Stimulated activated CD4-positive, alpha-beta T cell treated with anti-CD3 and anti-CD28 coated beads, Interleukin-4, amount 100 ng/mL, for 4 hours (primary cell): ENCODE measurements around the gene LAT.
"Not testable (repeated sequence)": the region's sequence is repeated elsewhere in the genome, so short reads cannot be mapped to it uniquely, and the experiment has no call there.

Experiments used
- DNase-seq, 2 experiments: peaks; one replicate each; pipeline ENCODE4 v3.0.0-alpha.2; 2020

The LAT gene, protein sequence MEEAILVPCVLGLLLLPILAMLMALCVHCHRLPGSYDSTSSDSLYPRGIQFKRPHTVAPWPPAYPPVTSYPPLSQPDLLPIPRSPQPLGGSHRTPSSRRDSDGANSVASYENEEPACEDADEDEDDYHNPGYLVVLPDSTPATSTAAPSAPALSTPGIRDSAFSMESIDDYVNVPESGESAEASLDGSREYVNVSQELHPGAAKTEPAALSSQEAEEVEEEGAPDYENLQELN

DNA sequence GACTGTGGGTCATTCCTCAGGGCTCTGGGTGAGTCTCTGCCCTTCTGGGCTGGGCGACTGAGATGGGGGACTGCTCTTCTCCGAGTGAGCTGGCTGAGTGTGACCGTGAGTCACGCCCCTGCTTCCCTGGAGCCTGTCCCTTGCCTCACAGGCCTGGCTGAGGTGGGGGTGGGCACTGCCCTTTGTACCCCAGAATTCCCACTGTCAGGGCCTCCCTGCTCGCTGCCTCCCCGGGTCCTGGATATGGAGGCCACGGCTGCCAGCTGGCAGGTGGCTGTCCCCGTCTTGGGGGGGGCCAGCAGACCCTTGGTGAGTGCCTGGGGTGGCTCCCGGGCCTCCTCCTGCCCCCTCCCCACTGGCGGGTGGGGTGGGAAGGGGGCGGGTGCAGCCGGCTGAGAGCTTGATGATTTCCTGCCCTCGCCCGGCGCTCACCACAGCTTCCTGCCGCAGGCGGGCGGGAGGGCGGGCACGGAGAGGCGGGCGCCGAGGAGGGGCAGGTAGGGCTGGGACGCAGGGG is at the start of gene LAT:
Gene LAT (plus strand): TSS at position 434 of the 517 bp plus-strand sequence. CDS start 366 bp downstream, outside the sequence.
- peak; percentile 75 to 81 for DNase-seq

DNA sequence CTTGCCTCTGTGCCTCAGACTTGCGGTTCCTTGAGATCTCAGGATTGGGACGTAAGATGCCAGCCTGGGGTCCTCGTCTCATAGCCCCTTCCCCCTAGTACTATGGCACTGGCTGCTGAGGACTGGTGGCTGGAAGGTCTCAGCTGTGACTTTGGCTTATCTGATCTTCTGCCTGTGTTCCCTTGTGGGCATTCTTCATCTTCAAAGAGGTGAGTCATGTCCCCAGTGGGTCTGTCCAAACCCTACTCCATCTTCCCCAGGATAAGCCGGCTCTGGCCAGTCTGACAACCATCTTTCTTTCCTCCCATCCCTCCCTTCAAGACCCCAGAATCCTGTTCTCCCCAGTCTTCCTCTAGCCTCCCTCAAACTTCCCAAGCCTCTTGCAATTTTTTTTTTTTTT is 49.5 kb upstream of the LAT start:
- DNase-seq, result no peak

DNA sequence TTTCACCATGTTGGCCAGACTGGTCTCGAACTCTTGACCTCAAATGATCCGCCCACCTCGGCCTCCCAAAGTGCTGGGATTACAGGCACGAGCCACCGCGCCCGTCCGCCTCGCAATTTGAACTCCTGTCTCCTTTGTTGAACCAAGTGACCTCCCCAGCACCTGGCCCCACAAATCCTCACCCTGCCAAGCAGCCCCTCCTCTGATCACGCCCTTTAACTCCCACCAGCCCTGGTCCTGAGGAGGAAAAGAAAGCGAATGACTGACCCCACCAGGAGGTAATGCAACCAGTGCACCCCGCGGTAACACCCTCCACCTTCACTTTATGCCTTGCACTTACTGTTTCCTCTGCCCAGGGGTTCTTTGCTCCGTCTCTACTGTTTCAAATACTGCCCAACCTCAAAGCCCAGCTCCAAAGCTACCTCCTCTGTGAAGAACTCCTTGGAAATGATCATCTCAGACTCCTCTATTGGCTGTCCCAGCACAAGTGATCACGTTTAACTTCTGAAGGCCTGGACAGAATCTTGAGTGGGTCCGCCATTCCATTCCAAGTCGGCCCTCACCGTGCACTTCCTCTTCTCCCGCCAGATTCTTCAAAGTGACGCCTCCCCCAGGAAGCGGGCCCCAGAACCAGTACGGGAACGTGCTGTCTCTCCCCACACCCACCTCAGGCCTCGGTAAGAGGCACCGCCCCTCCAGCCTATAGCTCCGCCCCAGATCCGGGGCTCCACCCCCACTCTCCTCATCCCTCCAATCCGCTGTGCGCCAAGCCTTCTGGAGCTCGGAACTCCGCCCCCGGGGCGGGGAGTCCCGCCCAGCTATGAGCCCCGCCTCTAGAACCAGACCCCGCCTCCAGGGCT is 48.7 kb upstream of the LAT start:
- DNase-seq, result peak; percentile 79 to 84

DNA sequence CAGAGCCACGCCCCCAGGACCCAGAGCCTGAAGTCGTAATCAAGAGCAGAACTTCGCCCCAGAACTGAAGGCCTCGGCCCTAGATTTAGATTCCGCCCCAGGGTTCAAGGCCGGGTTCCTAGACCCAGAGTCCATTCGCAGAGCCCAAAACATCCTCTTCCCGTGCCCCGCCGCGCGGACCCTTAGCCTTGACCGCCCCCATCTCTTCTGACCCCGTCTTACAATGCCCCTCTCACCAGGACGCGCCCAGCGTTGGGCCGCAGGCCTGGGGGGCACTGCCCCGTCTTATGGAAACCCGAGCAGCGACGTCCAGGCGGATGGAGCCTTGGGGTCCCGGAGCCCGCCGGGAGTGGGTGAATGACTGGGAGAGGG is 48.1 kb upstream of the LAT start:
- DNase-seq, result no peak

DNA sequence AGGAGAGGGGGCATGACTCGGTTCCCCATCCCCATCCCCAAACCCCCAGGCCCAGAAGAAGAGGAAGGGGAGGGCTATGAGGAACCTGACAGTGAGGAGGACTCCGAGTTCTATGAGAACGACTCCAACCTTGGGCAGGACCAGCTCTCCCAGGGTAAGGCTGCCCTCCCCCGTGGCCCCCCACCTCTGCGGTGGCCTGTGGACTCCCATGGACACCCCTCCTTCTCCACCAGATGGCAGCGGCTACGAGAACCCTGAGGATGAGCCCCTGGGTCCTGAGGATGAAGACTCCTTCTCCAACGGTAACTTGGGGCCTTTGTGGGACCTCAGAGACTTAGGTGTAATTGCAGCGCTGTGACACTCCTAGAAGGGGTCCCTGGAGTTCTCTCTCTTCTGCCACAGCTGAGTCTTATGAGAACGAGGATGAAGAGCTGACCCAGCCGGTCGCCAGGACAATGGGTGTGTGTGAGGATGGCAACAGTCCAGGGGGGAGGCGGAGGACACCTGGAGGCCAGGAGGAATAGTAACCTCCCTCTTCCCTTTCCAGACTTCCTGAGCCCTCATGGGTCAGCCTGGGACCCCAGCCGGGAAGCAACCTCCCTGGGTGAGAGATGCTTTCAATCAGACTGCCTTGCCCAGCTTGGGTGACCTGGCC is 47.5 kb upstream of the LAT start:
- no peak for DNase-seq

DNA sequence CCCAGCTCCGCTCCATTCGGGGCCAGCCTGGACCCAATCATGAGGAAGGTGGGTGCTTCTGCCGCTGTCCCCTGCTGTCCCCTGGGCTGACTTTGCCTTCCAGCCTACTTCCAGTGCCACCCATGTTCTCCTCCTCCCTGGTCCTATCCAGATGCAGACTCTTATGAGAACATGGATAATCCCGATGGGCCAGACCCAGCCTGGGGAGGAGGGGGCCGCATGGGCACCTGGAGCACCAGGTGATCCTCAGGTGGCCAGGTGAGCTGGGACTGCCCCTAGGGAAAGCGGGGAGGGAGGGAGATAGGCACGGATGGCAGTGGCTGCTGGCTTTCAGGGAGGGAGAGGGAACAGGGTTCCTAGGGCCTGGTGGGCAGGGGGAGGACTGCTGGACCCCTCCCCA is 46.1 kb upstream of the LAT start:
- no peak for DNase-seq

DNA sequence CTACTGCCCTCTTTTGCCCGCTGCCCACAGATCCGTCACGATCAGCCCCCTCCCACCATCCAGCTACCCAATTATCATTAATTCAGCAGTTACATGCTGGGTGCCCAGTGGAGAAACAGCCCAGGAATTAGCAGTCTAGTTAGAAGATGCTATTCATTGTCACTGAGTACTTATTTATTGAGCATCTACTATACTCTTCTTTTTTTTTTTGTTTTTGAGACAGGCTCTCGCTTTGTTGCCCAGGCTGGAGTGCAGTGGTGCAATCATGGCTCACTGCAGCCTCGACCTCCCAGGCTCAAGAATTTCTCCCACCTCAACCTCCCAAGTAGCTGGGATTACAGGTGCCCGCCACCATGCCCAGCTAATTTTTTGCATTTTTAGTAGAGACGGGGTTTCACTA is 45.0 kb upstream of the LAT start:
- DNase-seq, result not testable (repeated sequence)

DNA sequence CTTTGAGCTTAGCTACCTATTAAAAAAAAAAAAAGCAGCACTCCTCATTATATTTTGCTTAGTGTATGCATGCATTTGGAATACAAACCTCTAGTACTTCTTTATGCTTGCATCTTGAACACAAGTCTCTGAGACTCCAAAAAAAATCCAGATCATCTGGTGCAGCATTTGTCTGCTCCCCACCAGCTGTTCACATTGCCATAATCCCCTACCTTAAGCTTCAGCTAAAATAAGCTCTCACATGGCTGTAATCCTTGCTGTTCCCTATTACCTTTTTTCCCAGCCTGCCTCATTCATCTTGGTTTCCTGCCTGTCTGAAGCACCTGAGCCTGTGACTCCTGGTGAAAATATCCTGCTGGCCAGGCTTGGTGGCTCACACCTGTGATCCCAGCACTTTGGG is 41.6 kb upstream of the LAT start:
- no peak for DNase-seq

DNA sequence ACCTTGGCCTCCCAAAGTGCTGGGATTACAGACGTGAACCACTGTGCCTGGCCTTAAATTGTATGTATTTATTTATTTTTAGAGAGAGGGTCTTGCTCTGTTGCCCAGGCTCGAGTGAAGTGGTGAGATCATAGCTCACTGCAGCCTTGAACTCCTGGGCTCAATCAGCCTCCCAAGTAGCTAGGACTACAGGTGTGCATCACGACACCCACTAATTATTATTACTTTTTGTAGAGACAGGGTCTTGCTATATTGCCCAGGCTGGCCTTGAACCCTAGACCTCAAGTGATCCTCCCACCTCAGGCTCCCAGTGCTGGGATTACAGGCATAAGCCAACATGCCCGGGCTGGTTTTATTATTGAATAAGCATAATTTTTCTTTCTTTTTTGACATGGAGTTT is 38.2 kb upstream of the LAT start:
- DNase-seq, result no peak

DNA sequence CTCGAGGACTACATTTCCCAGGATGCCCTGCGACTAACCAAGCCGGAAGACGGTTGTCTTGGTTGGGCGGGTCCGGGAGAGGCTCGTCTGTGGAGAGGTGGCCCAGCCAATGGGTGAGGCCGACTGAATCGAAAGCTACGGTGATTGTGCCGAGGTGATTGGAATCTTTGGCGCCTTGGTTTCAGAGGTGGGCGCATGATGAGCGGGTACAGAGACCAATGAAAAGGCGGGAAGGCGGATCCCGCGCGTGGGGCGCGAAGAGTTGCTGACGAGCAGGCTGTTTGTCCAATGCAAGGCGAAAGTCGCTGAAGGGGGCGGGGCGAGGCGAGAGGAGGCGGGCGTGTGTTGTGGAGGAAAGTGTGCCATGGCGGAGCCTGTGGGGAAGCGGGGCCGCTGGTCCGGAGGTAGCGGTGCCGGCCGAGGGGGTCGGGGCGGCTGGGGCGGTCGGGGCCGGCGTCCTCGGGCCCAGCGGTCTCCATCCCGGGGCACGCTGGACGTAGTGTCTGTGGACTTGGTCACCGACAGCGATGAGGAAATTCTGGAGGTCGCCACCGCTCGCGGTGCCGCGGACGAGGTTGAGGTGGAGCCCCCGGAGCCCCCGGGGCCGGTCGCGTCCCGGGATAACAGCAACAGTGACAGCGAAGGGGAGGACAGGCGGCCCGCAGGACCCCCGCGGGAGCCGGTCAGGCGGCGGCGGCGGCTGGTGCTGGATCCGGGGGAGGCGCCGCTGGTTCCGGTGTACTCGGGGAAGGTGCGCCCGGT is 34.0 kb upstream of the LAT start, which contains the start of gene NFATC2IP:
Gene NFATC2IP (plus strand): TSS at position 290 of the 762 bp plus-strand sequence. CDS start 75 bp downstream, at position 365.
- DNase-seq, result peak; percentile 99

DNA sequence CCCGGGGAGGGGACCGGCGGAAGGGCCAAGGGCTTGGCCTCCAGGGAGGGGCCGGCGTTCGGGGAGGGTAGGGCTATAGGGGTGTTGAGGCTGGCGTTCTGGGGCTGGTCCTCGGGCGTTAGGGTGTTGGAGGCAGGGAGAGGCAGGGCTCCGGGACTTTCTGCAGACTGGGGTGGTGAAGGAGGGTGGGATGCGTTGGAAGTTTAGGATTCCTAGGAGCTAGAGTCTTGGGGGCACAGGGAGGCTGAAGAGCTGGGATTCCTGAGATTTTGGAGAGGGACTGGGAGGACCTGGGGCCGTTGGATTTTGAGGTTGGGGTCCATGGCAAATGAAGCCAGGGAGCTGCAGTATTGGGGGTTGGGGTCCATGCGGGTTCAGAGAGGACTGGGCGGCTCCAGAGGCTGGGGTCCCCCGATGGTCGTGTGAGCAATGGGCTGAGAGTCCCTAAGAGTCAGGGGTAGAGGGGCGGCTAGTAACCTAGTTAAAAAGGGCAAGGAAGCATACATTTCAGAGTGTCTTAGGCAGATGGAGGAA is 33.4 kb upstream of the LAT start:
- DNase-seq, result no peak

DNA sequence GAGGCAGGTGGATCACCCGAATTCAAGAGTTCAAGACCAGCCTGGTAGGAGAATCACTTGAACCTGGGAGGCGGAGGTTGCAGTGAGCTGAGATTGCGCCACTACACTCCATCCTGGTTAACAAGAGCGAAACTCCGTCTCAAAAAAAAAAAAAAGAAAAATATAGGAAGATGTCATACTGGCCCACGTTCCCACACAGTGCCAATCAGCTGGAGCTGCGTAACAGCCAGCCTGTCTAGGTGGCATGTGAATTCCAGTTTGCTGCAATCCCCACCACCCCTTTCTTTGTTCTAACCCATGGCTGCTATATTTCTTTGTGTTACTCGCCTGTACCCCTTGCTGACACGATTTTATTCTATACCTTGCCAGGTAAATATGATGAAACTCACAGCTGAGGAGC is 26.6 kb upstream of the LAT start:
- DNase-seq, result no peak

DNA sequence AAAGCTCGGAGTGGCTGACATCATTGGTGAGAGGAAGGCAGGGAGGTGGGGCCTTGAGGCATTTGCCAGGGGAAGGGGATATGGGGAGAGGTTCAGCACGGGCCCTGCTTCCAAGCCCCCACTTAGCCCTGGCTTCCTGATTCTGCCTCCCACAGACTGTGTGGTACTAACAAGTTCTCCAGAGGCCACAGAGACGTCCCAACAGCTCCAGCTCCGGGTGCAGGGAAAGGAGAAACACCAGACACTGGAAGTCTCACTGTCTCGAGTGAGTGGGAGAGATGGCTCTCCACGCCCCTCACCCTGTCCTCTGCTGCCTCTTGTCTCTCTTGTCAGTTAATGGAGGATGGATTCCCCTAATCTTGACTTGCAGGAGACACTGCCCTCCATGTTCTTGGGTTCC is 26.0 kb upstream of the LAT start:
- DNase-seq, result no peak

DNA sequence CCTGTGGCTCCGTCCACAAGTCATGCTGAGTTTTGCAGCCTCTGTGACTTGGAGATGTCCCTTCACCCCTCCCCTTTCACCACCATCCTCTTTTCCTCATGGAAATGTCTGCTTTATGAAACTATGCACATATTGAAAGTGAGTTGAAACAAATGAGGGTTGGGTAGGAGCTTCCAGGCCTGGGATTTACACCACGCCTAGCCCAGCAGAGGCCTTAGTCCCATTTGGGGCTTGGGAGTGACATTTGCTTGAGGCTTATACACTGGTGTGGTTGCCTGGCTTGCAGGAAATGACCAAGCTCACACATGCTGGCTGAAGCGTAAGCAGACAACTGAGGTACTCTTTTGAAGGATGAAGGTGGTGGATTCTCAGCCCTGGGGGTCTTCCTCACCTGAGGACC is 20.8 kb upstream of the LAT start:
- no peak for DNase-seq

DNA sequence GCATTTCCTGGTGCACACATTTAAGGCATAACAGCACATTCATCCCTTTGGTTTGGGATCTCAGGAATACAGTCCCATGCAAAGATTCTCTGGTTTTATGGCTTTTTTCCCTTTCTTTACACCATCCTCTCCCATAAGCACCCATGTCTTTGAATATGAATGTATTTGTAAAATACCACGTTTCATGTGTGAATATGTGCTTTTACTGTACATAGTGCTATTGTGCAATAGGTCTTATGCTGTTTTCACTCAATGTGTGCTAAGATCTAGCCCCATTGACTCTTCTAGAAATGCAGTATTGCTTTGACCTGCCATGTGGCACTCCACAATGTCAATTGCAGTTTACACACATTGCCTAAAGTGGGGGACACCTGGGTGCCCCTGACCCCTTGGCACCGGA is 20.4 kb upstream of the LAT start:
- DNase-seq, result no peak

DNA sequence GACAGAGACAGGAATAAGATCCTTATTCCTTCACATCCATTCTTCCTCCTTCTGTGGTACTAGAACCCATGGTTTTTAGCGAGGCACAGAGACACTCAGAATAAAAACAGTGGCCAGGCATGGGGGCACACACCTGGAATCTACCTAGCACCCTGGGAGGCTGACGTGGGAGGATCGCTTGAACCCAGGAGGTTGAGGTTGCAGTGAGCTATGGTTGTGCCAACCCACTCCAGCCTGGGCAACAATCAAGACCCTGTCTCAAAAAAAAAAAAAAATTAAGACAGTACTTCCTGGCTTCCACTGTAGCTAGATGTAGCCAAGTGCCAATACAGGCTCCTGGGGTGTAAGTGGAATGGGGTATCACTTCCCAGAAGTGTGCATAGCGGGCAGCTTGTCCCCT is 17.7 kb upstream of the LAT start:
- no peak for DNase-seq

DNA sequence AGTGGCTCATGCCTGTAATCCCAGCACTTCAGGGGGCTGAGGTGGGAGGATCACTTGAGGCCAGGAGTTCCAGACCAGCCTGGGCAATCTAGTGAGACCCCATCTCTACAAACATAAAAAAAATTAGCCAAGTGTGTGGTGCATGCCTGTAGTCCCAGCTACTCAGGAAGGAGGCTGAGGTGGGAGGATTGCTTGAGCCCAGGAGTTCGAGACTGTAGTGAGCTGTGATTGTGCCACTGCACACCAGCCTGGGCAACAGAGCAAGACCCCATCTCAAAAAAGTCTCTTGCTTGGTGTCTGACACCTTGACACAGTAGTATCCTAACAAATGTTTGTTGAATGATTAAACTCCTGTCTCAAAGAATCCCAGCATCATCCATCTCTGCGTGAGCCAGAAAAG is 15.2 kb upstream of the LAT start:
- DNase-seq, result not testable (repeated sequence)

DNA sequence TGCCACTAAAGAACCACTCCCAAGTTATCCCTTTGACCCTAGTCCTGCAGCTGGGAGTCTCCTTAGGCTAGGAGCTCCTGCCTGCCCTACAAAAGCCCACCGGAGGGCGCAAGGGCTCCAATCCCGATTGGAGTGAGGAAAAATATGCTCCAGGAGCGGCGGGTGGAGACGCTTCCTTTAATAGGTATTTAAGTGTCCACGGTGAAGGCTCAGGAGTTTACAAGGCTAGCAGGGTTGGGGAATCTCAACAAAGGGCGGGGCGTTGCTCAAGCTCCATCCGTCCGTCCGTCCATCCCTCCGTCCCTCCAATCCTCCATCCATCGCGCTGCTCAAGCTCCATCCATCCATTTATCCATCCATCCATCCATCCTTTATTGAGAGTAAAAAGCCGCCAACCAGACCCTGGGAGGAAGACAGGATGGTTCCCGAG is 10.8 kb upstream of the LAT start:
- DNase-seq, result peak in 1 of 2 experiments; percentile 25

DNA sequence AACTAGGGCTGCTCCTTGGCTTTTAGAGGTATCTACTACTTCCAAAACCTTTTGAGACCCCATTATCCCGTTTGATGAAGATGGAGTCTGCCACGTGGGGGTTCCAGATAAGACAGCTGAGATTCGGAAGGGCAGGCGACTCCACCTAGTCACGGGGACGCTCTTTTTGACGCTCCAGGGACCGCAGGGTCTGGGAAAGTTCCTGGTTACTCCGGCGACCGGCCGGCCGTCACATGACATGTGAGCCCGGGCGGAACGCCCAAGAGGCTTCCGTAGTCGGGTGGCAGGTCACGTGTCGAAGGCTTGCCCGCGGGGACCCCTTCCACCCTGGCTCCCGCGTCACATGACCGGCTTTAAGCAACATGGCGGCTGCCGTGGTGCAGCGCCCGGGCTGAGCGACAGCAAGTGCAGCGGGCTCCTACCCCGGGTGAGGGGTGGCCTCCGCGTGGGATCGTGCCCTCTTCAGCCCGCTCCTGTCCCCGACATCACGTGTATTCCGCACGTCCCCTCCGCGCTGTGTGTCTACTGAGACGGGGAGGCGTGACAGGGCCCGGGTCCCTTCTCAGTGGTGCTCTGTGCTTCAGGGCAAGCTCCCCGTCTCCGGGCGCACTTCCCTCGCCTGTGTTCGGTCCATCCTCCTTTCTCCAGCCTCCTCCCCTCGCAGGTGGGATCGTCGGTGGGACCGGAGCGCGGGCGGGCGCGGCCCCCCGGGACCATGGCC is 10.3 kb upstream of the LAT start, which contains the start of gene SPNS1:
Gene SPNS1 (plus strand): TSS at position 342 of the 721 bp plus-strand sequence. CDS start 374 bp downstream, at position 716.
- DNase-seq, result peak; percentile 88 to 91

DNA sequence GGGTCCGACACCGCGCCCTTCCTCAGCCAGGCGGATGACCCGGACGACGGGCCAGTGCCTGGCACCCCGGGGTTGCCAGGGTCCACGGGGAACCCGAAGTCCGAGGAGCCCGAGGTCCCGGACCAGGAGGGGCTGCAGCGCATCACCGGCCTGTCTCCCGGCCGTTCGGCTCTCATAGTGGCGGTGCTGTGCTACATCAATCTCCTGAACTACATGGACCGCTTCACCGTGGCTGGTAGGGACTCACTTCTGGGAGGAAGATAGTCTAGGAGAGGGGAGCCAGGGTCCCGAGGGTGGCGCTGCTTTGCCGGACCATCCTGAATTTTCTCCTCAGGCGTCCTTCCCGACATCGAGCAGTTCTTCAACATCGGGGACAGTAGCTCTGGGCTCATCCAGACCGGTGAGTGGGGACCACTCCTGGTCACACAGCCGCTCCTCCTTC is 9.7 kb upstream of the LAT start:
- DNase-seq, result no peak
